ENCODE results near the gene OR13C3.

DNA sequence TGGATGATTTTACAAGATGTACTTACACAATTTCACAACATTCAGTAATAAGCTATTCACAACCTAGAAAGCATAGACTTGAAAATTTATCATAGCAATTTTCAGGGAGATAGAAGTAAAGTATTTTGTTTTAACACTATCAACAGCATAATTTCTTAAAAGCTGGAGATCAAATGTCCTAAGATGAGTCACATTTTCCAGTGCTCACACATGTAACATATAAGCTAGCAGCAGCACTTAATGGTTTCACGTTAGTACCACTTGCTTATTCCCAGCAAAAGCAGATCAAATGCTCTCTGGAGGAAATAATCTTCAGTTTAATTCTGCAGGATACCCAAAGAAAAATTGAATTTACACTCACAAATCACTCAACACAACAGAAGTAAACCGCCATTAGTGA is 38.8 kb upstream of the OR13C3 start:
- TF ChIP-seq, protein P1, sequence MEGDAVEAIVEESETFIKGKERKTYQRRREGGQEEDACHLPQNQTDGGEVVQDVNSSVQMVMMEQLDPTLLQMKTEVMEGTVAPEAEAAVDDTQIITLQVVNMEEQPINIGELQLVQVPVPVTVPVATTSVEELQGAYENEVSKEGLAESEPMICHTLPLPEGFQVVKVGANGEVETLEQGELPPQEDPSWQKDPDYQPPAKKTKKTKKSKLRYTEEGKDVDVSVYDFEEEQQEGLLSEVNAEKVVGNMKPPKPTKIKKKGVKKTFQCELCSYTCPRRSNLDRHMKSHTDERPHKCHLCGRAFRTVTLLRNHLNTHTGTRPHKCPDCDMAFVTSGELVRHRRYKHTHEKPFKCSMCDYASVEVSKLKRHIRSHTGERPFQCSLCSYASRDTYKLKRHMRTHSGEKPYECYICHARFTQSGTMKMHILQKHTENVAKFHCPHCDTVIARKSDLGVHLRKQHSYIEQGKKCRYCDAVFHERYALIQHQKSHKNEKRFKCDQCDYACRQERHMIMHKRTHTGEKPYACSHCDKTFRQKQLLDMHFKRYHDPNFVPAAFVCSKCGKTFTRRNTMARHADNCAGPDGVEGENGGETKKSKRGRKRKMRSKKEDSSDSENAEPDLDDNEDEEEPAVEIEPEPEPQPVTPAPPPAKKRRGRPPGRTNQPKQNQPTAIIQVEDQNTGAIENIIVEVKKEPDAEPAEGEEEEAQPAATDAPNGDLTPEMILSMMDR (conservative IDR thresholded peaks at IDR 0.05 in 1 of 2, IDR thresholded peaks at IDR 0.05 in 1 of 2; ENCODE audit: low read depth in 1 of 2, low read length in 2 of 2), result no peak
- no peak for TF ChIP-seq EZH2 (IDR thresholded peaks at IDR 0.05; ENCODE audit: low read length, missing control alignments)
